ENCODE results near the gene SCD. TPM values are rescaled to one million over a fixed set of nuclear protein-coding genes. Genes with fewer than 3 reads are reported as not detected.

The SCD gene
- total RNA-seq, 1 experiment from 2014 or later = 263 TPM

DNA sequence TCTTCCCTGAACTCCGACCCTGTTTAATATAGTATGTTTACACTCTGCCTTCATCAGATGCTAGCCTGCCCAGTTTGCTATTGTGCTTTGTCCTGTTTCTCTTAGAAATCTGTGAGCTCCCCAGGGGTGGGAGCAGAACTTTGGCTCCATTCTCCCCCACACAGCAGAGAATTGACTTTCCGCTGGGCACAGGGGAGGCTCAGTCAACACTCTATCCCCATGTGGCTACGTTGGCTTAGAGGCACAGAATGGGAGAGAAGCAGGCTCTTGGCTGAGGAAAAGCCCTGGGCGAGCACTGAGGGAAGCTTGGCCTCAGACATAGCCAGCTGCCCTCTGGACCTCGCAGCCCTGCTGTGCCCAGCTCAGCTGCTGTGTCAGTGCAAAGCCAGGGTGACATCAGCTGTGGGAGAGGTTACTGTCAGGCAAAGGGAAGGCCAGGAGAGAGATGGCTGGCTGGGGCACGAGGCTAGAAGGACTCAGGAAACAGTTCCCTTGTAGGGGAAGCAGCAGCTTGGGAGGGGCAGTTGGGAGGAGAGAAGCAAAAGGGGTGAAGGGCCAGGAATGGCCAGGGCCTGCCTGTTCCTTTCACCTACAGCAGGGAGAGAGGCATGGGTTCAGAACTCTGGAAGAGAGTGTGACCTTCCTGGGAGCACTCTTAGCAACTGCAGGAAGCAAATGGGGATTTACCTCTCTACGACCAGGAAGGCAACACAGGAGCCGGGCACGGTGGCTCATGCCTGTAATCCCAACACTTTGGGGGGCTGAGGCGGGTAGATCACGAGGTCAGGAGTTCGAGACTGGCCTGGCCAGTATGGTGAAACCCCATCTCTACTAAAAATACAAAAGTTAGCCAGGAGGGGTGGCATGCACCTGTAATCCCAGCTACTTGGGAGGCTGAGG is 5.8 kb upstream of the SCD start:
- no peak for DNase-seq (ENCODE audit: low read depth)

DNA sequence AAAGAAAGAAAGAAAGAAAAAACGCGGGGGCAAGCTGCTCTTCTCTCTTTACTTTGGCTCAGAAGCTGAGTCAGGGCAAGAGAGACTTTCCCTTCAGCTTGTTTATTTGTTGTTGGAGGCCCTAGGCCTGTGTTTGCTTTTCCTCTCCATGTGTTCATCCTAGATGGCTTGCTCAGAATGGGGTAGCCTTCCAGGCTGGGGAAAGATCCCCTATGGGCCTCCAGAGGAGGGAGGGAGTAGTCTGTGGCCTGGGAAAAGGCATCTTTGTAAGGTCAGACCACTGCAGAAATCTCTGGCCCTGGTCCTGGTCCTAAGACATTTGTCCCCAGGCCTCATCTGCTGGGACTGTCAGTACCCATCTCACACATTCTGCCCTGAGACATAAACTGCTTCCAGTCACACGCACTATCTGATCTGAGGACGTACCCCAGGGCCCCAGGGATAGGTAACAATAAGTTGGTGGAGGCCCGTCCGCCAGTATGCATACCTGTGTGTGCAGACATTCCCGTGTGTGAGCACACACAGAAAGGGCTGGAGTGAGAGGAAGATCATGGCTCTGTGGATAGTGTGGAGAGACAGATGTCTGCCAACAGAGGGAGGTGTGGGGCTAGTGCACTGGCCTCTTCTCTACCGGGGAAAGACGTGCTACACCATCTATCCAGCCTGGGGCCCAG is 4.9 kb upstream of the SCD start:
- DNase-seq (ENCODE audit: low read depth) = peak; percentile 58

DNA sequence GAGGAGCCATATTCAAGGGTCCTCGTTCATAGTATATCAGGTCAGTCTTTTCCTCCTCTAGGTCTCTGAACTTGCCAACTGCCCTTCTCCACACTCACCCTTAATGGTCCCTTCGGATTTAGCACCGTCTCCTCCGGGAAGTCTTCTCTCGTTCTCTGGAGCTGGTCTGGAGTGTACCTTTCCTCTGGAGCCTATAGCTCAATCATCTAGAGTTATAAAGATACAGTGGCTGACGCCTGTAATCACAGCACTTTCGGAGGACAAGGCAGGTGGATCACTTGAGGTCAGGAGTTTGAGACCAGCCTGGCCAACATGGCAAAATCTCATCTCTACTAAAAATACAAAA is 4.4 kb upstream of the SCD start:
- DNase-seq (ENCODE audit: low read depth) = no peak

DNA sequence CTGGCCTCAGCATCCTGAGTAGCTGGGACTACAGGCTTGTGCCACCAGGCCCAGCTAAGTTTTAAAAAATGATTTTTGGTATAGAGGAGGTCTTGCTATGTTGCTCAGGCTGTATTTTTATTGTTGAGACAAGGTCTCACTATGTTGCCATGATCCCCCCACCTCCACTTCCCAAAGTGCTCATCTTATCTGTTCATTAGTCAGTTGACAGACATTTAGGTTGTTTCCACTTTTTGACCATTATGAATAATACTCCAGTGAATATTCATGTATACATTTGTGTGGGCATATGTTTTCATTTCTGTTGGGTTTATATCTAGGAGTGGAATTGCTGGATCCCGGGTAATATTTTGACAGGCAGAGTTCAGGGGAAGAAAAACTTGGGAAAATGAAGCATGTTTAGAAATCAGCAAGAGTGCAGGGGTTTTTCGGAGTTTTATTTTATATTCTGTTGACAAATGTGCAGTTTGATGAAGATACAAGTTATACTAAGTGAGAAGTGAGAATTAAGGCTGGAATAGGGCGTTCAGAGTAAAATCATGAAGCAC is 2.7 kb upstream of the SCD start:
- no peak for DNase-seq (ENCODE audit: low read depth)

DNA sequence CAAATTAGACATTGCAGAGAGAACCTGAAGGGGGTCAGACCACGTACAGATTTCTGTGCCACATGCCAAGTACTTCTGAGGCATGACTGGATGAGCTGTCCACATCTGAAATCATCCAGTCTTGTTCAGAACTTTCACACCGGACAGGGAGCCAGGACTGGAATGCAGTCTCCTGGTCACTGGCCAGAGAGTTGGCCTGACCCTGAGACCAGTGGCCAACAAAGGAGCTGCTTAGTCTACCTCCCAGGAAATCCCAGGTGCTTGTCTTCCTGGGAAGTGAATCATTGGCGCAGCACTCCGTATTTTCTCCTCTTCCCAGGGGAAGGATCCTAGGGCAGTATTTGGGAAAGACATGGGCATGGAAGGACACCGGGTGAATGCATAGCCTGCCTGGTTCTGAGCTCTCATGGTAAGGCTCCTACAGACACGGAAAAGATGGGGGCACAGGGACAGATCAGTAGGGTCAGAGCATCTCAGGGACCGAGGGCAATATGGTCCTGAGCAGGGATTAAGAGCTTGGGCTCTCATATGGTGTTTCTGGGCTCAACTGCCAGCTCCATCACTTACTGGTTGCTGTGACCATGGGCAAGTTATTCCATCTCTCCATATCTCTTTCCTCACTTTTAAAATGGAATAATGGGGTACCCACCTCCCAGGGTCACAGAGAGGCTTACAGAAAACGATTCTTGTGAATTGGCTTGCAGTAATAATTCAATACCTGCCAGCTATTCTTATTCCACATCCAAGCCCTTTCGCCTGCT is 1.3 kb upstream of the SCD start:
- DNase-seq (ENCODE audit: low read depth) = peak; percentile 91

DNA sequence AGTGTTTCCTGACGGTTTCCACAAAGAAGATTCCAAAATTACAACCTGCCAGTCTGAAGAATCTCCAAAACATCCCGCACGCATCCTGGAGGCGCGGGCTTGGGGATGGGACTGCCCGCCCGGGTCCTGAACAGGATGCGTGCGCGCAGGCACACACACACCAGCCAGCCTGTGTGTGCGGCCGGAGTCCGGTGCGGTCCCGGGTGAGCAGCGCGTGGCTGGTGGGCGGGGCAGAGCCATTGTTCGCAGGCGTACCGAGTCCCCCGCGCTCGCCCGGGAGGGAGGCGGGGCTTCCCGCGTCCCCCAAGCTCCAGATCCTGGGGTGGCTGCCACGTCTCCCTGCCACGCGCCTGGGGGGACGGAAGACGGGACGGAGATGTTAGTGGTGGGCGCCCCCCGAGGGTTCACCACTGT is 675 bp upstream of the SCD start:
- DNase-seq (ENCODE audit: low read depth) = peak; percentile 62

DNA sequence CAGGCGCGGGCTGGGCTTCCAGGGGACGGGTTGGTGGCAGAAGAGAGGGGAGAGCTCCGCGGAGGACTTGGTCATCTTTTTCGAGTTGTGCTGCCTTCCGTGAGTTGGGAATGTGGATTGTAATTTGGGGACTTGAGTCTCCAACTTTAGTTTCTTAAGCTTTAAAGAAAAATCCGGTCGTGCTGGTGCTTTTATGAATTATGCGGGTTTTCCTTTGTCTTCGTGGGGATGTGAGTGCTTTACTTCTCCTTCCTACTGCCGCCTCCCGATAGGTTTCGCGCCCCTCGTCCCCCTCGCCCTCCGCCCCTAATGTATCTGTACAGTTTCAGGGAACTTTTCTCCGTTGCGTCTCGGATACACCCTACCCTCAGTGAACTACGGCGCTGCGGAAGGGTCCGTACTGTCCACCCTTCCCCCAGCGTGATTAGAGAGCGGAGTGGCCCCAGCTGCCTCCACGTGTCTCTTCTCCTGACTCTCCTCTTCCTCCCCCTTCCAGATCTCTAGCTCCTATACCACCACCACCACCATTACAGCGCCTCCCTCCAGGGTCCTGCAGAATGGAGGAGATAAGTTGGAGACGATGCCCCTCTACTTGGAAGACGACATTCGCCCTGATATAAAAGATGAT is 649 bp downstream of the SCD start:
- no peak for DNase-seq (ENCODE audit: low read depth)

DNA sequence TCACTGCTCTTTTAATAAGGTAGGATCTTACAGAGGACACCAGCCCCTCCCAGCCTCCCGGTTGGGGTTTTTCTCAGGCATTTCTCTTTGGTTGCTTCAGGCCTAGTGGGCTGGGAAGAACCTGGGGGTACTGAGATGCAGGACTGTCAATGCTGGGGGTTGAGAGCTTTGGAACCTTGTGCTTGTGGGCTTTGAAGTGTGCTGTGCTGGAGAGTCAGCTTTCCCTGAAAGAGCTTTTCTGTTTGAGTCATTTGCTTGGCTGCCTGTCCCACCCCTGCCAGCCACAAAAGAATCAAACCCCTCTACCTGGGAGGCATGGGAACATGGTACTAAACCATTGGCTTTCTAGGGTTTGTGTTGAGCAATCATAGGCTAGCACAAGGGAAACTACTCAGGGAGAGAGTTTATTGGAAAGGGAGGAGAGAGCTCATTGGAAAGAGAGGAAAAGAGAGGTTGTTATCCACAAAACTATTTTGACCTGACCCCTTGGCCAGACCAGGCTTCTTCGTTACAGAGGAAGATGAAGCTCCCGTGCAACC is 1.4 kb downstream of the SCD start:
- no peak for DNase-seq (ENCODE audit: low read depth)

DNA sequence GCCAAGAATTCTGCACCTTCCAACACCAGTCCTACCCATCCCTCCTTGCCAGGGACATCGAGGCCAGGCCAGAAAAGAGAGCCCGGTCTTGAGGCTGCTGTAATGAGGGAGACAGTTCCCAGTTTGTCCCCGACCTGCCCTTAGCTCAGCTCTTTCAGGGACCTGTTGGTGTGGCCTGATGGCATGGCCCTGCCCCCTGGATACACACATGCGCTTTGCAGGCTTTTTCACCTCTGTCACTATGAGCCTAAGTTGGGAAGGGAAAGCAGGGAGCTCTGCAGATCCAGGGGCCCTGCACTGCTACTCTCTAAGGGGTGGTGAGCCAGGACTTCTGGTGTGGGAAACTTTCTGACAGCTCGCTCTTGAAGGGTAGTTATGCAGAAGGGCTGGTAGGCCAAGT is 2.1 kb downstream of the SCD start:
- no peak for DNase-seq (ENCODE audit: low read depth)

DNA sequence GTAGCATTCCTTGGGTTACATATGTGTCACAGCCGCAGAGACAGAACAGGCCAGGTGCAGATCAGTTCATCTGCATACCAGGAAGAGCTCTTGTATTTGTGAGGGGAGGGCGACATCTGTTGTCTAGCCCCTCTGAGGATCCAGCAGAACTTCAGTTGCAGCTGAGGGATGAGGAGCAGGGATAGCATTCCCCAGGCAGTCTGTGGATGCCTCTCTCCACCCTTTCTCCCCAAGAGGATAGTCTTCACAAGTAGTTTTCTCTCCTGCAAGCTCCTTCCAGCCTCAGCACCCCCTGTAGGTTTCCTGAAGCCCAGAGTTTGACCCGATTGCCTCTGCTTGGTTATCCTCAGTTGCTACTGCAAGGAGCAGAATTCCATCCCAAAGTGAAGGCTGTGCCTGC is 2.6 kb downstream of the SCD start:
- DNase-seq (ENCODE audit: low read depth) = no peak

DNA sequence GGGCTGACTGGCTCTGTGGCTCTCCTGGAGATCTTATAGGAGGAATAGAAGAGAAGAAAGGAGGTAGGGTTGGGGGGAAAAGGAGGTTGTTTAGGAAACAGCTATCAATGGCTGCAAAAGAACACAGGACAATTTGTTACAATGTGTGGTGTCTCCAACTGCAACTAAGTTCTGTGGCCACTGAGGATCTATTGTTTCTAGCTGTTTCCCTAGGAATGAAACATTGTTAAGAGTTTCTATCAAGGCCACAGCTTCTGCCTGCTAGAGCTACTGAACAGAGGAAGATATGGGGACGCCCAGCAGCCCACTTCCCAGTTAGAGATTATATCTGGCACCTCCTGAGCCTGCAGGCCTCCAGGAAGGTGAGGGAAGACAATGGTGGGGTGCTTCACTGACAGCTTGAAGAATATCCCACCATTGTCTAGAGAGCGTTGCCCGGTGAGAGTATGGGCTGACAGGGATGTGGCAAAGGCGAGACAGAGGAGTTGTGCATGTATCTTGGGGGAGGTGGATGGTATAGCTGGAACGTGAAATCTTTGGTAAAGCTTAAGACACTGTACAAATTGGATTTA is 4.0 kb downstream of the SCD start:
- DNase-seq (ENCODE audit: low read depth) = no peak

DNA sequence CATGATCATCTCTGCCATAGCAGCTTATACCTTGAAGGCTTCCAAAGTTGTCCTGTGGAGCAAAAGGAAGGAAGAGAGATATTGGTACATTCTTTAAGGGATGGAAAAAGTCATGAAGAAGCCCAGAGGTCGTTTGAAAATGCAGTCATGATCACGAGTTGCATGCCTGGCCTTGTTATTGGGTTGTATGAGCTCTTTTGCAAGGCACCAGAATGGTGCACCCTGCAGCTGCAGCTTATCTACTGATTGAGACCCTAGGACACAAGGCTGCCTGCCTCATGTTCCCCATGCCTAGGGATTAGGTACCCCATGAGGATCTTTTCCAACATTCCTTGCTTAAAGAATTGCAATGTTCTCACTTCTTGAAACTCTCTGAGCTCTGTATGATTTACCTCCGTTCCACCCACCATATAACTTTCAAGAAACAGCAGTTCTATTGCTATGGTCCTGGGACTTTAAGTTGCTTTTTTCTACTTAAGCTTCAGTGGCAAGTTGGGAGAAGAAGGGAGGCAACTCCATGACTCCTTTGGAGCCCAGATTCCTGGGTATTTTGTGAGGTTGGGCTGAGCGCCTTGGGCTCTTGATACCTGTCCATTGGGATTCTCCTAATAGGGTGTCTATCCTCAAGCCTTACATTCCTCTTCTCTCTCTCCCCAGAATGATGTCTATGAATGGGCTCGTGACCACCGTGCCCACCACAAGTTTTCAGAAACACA is 6.9 kb downstream of the SCD start:
- no peak for DNase-seq (ENCODE audit: low read depth)

DNA sequence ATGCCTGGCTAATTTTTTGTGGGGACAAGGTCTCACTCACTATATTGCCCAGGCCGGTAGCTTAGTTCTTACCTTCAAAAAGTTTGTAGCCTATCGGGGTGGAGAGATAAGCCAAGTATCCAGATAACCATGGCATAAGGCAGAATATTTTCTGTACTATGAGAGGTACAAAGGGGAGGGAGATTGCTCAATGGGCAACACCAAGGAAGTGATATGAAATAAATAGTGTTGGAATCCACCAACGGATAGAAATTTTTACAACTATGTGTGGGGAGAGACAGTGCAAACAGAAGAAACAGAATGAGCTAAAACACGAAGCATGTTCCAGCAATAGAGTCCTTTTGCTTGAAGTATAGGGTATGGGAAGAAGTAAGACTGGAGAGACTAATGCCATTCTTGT is 8.1 kb downstream of the SCD start:
- DNase-seq (ENCODE audit: low read depth) = no peak

DNA sequence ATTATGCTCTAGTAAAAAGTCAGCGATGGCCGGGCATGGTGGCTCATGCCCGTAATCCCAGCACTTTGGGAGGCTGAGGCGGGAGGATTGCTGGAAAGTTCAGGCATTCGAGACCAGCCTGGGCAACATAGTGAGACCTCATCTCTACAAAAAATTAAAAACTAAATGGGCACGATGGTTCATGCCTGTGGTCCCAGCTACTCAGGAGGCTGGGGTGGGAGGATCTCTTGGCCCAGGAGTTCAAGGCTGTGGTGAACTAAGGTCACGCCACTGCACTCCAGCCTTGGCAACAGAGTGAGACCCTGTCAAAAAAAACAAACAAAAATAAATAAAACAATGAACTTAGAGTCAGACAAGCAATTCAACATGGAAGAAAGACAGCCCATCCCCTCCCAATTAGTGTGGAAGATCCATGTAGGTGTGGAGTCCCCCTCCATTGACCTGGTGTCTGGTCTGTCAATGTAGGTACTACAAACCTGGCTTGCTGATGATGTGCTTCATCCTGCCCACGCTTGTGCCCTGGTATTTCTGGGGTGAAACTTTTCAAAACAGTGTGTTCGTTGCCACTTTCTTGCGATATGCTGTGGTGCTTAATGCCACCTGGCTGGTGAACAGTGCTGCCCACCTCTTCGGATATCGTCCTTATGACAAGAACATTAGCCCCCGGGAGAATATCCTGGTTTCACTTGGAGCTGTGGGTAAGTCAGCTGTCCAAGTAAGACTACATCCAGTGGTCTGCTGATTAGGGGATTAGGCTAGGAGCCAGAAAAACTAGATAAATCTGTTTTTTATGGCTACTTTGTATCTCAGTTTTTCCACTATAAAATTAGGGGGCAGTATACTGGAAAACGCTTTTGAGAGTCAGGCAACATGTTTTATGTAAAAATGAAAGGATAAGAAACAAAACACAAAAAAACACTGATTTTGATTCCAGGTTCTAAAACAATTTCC is 9.3 kb downstream of the SCD start:
- no peak for DNase-seq (ENCODE audit: low read depth)

DNA sequence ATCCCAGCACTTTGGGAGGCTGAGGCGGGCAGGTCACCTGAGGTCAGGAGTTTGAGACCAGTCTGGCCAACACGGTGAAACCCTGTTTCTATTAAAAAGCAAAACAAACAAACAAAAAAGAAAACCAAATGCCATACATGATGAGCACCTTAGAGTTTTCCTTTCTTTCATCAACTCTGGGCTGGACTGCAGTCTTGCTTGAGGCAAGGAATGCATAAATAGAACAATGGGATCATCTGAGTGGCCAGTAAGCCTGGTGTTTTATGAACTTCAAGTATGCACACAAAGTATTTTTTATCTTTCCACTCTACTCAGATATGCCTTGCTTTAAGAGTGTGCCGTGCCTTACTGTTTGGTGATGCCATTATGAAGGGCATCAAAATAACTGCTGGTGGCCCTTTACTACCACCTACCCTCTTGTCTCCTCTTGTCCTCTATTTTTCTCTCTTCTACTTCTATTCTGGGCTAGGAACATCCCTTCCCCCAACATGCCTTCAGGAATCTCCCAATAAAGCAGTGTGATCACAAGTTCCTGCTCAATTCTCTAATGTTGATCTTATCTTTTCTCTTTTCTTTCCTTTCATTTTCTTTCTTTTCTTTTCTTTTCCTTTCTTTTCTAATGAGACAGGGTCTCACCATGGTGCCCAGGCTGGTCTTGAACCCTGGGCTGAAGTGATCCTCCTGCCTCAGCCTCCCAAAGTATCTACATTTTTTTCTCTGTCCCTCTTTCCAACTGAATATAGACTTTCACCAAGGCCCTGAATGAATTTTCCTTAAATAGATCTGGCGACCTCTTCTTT is 10.2 kb downstream of the SCD start:
- no peak for DNase-seq (ENCODE audit: low read depth)

DNA sequence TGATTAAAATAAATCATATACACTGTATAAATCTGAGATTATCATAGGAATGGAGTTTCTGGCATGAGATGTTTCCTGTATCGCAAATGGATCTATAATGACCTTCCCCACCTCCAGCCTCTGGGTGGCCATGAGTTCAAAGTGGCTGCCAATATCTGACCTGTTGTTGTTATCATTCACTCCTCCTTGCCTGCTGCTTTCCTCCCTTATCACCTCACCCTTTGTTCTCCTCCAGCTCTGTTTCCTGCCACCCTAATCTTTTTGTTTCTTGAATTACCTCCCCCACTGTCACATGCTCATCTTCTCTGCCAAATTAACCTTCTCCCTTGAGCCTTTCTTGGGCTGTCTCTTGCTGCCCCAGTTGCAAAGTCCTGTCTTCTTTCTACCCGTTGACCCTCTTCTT is 12.0 kb downstream of the SCD start:
- no peak for DNase-seq (ENCODE audit: low read depth)

DNA sequence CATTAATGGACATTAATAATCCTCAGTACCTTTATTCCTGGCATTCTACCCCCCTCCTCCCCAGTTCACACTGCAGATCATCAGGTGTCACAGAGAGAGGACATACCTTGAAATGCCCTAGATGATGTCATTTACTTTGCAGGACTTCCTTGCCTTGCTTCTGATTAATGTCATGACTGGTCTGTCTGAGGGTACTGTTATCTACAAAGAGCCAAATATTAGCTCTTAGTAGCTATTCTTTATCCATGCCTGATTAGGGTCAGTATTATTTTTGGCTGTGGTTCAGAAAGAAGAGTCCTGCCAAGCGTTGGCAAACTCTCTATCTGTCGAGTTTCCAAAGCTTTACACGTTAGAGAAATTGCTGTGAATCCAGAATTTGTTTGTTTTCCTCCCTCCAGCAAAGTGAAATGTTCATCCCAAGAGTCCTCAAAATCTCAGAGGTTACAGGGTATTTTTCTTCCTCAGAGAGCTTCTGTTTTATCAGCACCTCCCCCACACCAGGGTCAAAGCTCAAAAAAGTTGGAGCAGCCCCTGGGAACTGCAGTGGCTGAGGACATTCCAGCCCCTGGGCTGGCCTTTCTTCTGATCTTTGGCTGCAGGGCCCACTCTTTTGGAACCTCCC is 12.6 kb downstream of the SCD start:
- DNase-seq (ENCODE audit: low read depth) = no peak

DNA sequence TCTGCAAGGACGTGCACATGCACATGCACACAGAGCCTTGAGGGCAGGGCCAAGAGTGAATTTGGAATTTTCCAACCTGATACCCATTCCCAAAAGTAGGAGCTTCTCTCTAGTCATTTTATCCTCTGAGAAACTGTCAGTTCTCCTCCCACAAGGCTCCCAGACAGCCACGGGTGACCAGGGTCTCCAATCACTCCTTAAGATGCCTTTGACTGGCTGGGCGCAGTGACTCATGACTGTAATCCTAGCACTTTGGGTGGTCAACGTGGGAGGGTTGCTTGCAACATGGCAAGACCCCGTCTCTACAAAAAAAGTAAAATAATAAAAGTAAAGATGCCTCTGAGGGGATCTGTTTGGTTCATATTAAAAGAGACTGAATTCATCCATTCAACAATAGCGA is 13.2 kb downstream of the SCD start:
- DNase-seq (ENCODE audit: low read depth) = no peak

All from M059J (cell line).